Measurements from ENCODE around the gene RNF213.

GRCh38 chr17:80414803-80415625, 154.4 kb downstream of the RNF213 start, which contains the start of gene ENDOV:
- TF ChIP-seq CTCF (IDR thresholded peaks at IDR 0.05 in 2 of 3, conservative IDR thresholded peaks at IDR 0.05 in 1 of 3; ENCODE audit: control insufficient read depth in 2 of 3, extremely low read depth in 1 of 3, insufficient read depth in 1 of 3, low read depth in 3 of 3, low read length in 3 of 3) = no peak
- no peak for TF ChIP-seq SREBF2 (IDR thresholded peaks at IDR 0.05; ENCODE audit: low read length)
- TF ChIP-seq POLR2A (IDR thresholded peaks at IDR 0.05; ENCODE audit: low read depth, low read length) = peak; percentile 84
- no peak for TF ChIP-seq SIX5 (IDR thresholded peaks at IDR 0.05; ENCODE audit: low read depth, low read length, severe bottlenecking)
- peak; percentile 64; the same call in 1 of the 2 replicates for TF ChIP-seq PKNOX1 (IDR thresholded peaks at IDR 0.05)
- TF ChIP-seq SRF (IDR thresholded peaks at IDR 0.05; ENCODE audit: low read depth in 2 of 2, low read length in 2 of 2) = peak in 1 of 2 experiments; percentile 62; a peak in 1 of 4 replicates
- TF ChIP-seq ATF3 (IDR thresholded peaks at IDR 0.05; ENCODE audit: borderline replicate concordance, extremely low read depth, low read depth, low read length) = no peak
- TF ChIP-seq PBX3 (IDR thresholded peaks at IDR 0.05; ENCODE audit: insufficient replicate concordance, low read depth, low read length) = peak; percentile 78
- no peak for TF ChIP-seq REST (IDR thresholded peaks at IDR 0.05; ENCODE audit: low read depth, low read length)
- no peak for TF ChIP-seq ETV6 (conservative IDR thresholded peaks at IDR 0.05 in 1 of 2, IDR thresholded peaks at IDR 0.05 in 1 of 2; ENCODE audit: borderline replicate concordance in 1 of 2, low read depth in 1 of 2)

Data from GM12878 (cell line).